ENCODE results near the gene SIN3A.
"Not testable (repeated sequence)": the region's sequence is repeated elsewhere in the genome, so short reads cannot be mapped to it uniquely, and the experiment has no call there.

DNA sequence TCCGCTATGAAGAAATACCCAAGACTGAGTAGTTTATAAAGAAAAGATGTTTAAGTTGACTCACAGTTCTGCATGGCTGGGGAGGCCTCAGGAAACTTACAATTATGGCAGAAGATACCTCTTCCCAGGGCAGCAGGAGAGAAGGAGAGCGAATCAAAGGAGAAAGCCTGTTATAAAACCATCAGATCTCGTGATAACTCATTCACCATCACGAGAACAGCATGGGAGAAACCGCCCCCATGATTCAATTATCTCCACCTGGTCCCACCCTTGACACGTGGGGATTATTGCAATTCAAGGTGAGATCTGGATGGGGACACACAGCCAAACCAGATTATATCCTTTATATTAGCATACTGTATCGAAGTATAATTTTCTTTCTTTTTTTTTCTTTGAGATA is 119.4 kb downstream of the SIN3A start:
- TF ChIP-seq, protein P1, sequence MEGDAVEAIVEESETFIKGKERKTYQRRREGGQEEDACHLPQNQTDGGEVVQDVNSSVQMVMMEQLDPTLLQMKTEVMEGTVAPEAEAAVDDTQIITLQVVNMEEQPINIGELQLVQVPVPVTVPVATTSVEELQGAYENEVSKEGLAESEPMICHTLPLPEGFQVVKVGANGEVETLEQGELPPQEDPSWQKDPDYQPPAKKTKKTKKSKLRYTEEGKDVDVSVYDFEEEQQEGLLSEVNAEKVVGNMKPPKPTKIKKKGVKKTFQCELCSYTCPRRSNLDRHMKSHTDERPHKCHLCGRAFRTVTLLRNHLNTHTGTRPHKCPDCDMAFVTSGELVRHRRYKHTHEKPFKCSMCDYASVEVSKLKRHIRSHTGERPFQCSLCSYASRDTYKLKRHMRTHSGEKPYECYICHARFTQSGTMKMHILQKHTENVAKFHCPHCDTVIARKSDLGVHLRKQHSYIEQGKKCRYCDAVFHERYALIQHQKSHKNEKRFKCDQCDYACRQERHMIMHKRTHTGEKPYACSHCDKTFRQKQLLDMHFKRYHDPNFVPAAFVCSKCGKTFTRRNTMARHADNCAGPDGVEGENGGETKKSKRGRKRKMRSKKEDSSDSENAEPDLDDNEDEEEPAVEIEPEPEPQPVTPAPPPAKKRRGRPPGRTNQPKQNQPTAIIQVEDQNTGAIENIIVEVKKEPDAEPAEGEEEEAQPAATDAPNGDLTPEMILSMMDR (IDR thresholded peaks at IDR 0.05; ENCODE audit: low read depth, low read length, missing input control) = not testable (repeated sequence)
- not testable (repeated sequence) for TF ChIP-seq EGR1 (IDR thresholded peaks at IDR 0.05; ENCODE audit: low read depth in 2 of 2); RAD21 (IDR thresholded peaks at IDR 0.05); YY1 (IDR thresholded peaks at IDR 0.05)
- TF ChIP-seq, protein P2, sequence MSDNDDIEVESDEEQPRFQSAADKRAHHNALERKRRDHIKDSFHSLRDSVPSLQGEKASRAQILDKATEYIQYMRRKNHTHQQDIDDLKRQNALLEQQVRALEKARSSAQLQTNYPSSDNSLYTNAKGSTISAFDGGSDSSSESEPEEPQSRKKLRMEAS (IDR thresholded peaks at IDR 0.05) = not testable (repeated sequence)
- TF ChIP-seq, protein P3, sequence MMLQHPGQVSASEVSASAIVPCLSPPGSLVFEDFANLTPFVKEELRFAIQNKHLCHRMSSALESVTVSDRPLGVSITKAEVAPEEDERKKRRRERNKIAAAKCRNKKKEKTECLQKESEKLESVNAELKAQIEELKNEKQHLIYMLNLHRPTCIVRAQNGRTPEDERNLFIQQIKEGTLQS (IDR thresholded peaks at IDR 0.05) = not testable (repeated sequence)
